IPS DF 19.7 (cell line): ENCODE data around the gene ATP2B1.

ENCODE experiments used
- DNase-seq: peaks from one replicate; pipeline ENCODE4 v3.0.0-alpha.2; 2013; ENCODE audit warnings: low read depth, low spot score

ATP2B1 gene

DNA sequence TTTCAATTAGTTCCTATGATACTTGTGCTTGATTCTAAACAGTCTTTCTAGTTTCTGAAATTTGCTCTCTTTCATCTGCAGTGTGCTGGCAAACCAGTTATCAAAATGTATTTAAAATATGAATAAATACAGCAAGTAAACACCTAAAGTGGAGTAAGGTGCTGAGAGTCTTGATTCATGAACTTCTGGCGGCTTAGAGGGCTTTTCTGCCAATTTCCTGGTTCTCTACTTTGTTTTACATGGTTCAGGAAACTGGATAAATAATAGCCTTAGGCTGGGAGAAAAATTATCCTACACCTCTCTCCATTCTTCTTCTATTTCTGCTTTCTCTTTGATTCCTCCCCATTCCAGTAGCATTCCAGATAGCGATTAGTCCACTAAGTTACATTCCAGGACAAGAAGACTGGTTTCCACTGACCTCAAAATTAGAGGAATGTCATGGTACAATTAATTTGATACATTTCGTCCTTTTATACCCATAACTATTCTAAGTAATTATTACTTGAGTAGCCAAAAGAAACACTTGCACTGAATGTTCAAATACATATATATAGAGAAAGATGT is 14.9 kb downstream of the ATP2B1 start:
- DNase-seq = no peak

DNA sequence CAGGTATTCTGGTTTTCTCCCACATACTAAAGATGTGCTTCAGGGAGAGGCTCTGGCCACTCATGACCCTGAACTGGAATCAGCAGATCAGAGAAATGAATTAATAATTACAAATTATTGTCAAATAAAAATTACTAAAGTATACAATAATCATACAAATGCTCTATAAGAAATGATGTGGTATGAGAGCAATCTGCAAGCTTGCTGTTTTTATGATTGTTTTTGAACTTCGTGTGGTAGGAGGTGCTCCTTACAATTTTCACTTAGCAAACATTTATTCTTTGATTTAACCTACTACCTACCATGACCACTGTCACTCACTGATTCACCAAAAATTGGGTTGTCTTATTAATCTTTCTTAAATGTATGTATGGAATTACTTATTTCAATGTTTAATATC is 16.2 kb downstream of the ATP2B1 start:
- no peak for DNase-seq

DNA sequence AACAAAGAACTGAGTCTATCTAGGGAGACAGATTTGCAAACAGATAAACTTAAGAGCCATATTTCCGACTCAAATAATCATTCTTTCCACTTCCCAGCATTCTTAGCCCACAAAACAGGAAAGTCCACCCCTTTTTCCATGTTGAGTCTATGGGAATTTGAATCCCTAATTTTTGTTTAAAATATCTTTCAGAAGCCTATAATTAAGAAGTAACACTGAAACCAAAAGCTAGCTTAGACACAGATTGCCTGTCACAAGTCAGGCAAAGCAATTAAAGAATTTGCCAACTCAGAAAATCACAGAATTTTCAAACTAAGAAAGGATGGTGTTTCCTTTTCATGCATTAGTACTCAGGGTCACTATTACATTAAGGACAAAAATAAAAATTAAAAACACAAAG is 17.0 kb downstream of the ATP2B1 start:
- DNase-seq = no peak

DNA sequence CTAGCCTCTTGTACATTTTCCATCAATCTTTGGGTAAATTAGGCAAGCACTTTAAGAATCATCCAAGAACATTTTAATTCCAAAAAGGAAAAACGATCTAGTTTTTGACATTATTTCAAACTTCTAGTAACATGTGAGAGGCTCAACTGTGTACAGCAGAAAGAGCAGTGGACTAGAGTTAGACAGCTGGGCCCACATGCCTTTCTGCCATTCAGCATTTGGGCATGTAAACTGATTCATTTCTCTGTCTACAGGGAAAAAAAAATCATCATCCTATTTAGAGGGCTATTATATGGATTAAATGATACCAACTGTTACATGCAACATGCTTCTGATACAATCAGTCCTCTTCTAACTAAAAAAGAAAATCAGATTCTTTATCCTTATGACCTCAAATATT is 17.7 kb downstream of the ATP2B1 start:
- DNase-seq = no peak

DNA sequence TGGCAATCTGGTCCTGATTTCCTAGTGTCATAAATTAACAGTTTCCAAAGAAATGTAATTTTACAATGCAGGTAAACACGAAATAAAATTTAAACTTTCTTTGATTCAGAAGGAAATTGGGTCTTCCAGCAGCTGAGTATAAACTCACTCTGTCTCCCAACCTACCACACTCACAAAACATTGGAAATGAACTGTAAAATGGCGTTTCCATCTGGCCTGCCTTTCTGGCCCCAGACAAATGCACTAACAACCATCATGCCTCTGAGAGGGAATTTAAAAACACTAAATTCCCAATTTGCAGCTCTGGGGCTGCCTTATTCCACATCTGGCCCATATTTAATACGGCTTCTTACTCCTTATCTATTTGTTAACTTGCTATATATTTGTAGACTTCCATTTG is 19.3 kb downstream of the ATP2B1 start:
- no peak for DNase-seq

DNA sequence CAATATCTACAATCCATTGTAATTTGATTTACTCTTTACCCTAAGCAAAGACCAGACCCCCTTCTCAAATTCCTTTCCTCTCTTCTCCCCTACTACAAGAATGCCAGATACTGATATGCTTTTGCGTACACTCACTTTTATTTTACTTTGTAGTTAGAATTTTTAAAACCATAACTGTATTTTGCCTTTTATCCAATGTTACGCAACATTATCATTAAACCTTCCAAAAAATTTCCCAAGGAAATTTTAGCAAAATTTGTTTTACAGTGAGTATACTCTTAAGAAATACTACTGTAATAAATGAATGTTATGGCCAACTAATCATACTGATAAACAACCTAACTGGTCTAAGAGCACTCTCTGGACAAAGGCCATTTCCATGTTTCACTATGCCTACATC is 22.3 kb downstream of the ATP2B1 start:
- no peak for DNase-seq

DNA sequence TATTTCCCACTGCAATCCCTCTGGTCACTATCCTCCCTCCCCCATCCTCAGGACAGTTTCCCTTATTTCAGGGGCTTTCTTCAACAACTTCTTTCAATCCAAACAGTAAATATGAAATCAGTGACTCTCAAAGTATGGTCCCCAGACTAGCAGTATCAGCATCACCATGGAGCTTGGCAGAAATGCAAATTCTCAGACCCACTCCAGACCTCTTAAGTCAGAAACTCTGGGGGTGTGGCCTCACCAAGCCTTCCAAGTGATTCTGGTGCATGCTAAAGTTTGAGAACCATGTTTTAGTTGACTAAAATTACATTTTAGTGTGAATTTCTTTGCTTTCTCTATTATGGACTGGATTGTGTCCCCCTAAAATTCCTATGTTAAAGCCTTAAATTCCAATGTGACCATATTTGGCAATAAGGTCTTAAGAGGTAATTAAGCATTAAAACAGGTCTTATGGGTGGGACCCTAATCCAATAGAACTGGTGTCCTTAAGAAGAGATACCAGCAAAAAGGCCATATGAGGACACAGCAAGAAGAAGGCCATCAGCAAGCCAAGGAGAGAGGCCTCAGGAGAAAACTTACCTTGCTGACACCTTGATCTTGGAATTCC is 23.2 kb downstream of the ATP2B1 start:
- no peak for DNase-seq

DNA sequence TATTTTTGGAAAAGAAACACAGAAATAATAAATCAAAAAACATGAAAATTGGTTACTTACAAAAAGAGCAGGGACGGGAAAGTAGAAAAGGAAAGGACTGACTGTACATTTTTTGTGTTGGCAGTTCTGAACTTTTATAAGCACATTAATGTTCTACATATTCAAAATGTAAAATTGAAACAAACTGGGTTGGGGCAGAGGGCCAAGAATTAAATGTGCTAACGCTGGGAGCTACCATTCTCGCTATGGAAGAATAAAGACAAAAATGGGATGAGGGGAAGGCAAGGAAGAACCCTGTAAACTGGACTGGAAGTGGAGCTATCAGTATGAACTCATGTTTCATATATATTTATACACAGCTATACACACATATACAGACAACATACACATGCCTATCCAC is 24.5 kb downstream of the ATP2B1 start:
- no peak for DNase-seq

DNA sequence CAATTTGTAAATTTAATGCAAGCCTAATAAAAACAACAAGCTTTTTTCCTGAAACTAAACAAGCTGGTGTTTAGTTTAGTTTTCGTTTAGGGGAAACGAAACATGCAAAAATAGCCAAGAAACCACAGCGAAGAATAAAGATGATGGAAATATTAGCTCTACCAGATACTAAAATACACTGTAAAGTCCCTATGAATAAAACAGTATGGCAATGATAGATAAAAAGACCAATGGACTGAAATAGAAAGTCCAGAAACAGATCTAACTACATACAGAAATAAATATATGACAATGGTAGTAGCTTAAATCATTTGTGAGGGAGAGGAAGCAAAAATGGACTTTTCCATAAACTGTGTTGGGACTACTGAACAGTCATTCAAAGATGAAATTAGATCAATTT is 26.4 kb downstream of the ATP2B1 start:
- no peak for DNase-seq

DNA sequence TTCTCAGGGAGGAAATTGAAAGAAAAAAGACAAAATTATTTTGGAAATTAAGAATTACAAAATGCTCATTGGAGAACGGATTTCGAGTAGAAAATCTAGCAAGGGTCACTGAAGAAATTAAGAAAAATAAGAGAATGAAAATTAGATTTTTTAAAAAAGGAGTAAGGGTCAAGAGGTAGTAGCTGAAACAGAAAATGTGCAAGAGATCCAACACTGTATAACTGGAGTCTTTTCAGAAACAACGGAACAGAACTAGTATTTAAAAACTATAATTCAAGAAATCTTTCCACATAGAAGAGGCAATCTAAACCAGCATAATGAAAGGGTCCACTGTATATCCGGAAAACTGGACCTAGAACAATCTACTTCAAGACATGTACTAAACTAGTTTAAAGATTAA is 28.2 kb downstream of the ATP2B1 start:
- no peak for DNase-seq

DNA sequence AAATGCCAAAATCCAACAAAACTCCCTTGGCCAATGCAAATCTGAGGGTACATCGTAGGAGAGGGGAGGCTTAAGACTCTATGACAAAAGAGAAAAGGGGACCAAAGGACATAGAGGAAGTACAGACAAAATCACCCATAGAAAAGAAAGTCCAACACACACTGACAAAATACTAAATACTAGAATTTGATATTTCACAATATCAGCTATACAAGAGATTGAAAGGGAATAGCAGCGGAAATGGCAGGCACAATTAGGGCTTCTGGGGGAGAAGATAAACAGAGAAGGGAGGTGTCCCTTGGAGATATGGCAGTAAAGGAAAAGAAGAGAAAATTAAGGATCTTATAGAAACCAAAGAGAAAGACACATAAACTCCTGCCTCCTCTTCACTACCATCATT is 29.0 kb downstream of the ATP2B1 start:
- DNase-seq = no peak

DNA sequence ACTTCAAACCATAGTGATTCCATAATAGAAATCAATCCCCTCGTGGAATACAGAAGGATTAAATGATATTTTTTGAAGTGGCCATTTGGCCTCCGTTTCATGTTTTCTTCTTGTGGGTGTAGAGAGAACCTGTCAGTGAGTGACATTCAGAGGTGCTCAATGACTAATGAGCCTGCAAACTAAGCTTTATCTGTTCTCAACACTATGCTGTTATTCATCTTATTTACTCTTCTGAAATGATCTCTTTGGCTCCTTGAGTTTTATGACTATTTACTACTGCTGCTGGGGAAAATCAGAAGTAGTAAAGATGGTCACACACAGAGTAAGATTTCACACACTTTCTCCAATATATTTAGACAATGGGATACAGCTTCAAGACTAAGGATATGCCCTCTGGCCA is 30.4 kb downstream of the ATP2B1 start:
- no peak for DNase-seq

DNA sequence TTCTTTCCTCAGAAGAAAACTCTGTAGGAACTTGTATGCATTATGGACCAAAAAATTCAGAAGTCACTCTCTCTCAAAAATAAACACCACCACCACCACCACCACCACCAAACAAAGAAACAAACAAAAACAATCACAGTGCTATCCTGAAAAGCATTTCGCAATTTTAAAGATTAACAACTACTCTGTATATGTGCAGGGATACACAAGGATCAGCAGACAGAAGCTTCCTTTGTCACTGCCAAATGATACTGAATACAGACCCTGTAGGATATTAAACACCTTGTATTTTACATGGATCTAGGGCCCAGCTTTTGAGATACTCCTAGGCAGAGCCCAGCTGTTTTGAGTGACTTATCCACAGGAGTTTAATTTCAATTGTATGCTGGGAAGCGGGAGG is 31.7 kb downstream of the ATP2B1 start:
- no peak for DNase-seq

DNA sequence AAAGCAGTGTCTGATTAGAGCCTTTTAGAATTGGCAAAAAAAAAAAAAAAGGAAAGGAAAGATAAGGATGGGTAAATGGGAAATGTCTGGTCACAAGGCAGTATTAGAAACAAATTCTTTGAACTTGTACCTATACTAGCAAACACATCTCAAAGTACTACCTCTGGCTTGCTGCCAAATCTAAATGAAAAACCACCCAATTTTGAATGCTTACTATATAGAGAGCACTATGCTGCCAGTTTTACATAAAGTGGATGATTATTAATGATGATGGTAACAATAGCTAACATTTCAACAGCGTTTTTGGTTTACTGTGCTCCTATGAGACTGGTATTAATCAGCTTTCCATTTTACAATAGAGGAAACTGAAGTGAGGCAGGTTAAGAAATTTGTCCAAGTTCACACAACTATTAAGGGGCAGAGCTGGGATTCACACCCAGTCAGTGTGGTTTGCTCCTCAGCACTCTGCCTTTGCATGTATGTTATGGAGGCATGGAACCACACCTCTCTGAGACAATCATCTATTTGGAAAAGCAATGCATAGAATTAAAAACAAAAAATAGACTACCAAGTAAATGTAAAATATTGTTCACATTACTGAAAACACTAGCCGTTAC is 34.2 kb downstream of the ATP2B1 start:
- no peak for DNase-seq

DNA sequence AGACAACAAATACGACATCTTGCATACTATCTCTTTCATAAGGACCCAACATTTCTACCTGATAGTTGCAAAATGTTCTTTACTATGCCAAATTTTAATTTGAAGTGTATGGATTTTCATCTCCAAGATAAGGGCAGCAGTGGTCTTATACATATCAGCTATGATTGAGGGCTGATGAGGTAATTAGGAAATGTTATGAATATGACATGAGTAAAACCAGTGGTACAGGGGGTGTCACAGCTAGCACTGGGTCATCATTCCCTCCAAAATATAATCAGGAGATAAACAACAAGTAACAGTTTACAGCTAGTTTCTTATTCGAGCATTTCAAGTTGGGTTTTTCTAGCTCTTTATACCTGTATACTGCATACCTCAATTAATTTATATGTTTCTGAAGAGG is 35.0 kb downstream of the ATP2B1 start:
- DNase-seq = no peak

DNA sequence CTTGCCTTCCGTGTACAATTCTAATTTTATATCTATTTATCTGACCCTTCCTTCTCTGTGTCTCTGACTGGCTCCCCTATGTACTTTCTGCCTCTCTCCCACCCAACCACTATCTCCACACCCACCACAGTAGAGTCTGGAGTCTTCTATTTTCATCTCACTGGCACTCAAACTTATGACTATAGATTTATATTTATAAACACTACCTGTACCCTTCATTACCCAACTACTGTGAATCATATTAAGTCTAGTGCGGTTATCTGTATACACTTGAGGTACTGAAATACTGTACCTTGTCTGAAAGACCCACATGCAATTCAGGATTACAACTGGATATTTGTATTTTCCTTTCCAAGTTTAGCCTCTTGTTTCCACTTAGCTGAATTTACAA is 36.1 kb downstream of the ATP2B1 start:
- no peak for DNase-seq

DNA sequence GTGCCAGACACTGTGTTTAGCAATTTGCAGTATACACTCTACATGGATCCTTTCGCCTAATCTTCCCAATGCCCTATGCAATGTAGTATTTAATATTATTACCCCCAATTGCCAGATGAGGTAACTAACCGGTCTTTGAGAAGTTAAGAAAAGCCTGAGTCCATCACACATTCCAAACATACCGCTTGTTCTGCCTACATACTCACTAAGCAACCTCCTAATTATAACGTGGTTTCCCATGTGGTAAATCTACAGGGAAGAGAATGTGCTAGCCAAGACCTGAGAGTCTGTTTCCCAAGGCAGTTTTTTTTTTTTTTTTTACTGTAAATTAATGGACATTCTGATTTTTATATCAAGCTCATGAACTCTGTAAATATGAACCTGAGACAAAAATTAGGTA is 37.2 kb downstream of the ATP2B1 start:
- peak; percentile 28 for DNase-seq

DNA sequence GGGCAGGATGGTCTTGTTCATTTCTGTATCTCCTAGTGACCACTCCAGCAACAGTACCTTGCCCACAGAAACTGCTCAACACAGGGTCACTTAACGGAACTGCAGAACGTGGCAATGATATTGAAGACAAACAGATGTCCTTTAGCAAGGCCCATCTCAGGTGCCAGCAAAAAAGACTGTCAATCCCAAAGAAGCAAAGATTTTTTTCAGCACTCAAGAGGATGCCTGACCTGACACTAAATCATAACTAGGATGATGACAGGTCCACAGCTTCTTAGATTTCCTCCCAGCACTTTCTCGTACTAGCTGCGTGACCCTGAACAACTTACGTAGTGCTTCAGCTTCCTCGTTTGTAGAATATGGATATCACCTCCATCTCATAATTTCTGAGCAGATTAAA is 39.4 kb downstream of the ATP2B1 start:
- no peak for DNase-seq

DNA sequence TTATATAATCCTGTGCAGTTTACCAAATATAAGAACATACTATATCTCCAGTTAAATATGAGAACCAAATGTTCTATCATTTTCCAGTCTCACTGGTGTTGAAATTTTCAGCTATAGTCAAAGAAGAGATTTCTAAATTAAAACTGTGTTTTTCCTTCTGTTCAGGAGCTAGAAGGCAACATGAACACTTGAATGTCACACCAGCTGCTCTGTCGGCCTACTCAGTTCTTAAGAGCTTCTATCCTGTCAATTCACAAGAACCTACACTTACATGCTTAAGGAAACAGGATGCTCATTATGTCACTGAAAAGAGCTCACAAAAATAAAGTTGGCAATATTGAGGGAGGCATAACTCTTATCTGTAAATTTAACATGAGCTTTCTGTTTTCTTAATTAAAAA is 43.1 kb downstream of the ATP2B1 start:
- no peak for DNase-seq

DNA sequence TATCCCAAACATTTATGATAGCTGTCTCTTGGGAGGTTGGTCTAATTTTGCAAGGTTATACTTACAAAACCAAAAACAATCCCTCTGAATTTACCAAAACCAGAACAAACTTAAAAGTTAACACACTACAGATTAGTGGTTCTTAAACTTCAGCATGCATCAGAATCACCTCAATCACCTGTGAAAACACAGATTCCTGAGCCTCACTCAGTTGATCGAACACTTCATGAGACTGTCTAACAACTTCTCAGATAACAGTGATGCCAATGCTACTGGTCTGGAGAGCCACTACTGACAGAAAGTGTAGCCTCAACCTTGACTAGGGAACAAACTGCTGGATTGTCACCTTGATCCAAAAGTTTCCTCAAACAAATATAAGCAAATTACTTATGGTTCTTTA is 44.2 kb downstream of the ATP2B1 start:
- DNase-seq = no peak

DNA sequence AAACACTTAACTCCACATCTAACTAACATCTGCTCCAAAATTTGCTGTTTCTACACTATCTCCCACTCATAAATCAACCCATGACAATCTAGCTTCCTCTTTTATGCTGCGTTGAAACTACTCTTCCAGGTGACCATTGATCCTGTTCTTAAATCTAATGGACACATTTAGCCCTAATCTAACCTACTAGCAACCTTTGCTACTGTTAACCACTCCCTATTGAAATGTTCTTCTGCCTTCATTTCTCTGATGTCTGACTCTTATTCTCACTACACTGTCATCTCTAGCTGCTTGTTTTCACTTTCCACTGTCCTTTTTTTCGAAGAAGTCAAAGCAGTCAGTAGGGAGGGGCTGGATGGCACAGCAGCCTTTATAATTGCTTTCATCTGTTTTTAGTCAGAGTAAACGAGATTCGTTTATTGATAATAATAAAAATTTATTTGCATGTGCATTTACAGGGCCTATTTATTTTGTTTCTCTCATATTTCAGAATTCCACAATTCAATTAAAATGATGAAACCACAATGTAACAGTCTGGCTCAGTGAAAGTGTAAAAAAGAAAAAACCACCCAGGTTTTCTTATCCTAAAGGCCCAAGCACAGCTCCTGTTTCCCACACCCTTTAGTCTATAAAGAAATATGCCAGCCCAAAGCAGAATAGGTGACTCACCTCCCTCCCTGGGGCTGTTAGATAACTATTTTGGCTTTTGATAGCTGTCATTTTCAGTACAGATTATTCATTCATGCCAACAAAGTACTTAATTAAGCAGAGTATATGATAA is 44.9 kb downstream of the ATP2B1 start:
- no peak for DNase-seq

DNA sequence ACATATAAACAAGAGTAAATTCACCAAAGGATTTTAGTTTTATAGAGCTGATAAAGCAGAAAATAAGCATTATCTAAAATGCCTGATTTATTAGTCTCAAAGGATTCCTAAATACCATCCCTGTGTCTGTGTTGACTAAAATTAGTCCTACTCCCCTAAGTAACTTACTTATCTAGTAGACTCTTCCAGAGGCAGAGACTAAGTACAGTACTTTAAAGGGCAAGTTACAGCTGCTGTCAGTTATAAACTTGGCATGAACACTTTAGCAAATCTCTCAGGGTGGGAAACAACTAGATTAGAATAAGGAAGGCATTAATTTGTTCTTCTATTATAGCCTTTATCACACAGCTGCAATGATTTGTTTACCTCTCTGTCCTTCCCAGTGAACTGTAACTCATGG is 46.0 kb downstream of the ATP2B1 start:
- no peak for DNase-seq
